Common myeloid progenitor, CD34-positive (primary cell): Measurements from ENCODE around the gene FAS.

ENCODE experiments used
- CTCF ChIA-PET: fragments of 350-600 bp; sonication (Branson Sonifier 250); formaldehyde crosslinking; loops from one replicate; lab custom pipeline; 2021; ENCODE audit warnings: antibody characterized with exemption; lab: Charles Lee
- POLR2A ChIA-PET: fragments of 350-600 bp; sonication (Branson Sonifier 250); formaldehyde crosslinking; loops from one replicate; lab custom pipeline; 2021; ENCODE audit warnings: antibody characterized with exemption; lab: Charles Lee
- DNase-seq, 3 donors: peaks; one replicate each; pipeline versions ENCODE4 v3.0.0 to v3.0.0-alpha.2; 2013
- H3K27ac ChIP-seq, 2 experiments: 1 replicate in 1 of 2; 2 replicates in 1 of 2; pipeline ENCODE4 v1.7.0; 2013; ENCODE audit warnings: inconsistent platforms in 2 of 2, low read length in 2 of 2, mild to moderate bottlenecking in 2 of 2, low read depth in 1 of 2, moderate library complexity in 1 of 2; ENCODE audit not compliant: severe bottlenecking in 2 of 2, insufficient read depth in 1 of 2, poor library complexity in 1 of 2
- H3K27me3 ChIP-seq, 5 experiments: replicated peaks in 2 of 5; 1 replicate in 3 of 5; 2 replicates in 2 of 5; pipeline versions ENCODE4 v1.6.1 to v1.7.0; 2013; ENCODE audit warnings: low read length in 4 of 5, mild to moderate bottlenecking in 2 of 5, moderate library complexity in 2 of 5, inconsistent platforms in 1 of 5; ENCODE audit not compliant: insufficient read depth in 5 of 5, control insufficient read depth in 4 of 5
- H3K36me3 ChIP-seq, 4 experiments: 1 replicate in 2 of 4; 2 replicates in 2 of 4; pipeline versions ENCODE4 v1.6.1 to v1.7.0; 2013; ENCODE audit warnings: low read length in 3 of 4, control low read depth in 1 of 4, mild to moderate bottlenecking in 1 of 4; ENCODE audit not compliant: control insufficient read depth in 4 of 4, insufficient read depth in 4 of 4
- H3K4me1 ChIP-seq, 4 experiments: 1 replicate in 3 of 4; 2 replicates in 1 of 4; pipeline versions ENCODE4 v1.6.1 to v1.7.1; 2013; ENCODE audit warnings: low read length in 3 of 4, mild to moderate bottlenecking in 3 of 4, control low read depth in 1 of 4, inconsistent platforms in 1 of 4, moderate library complexity in 1 of 4; ENCODE audit not compliant: control insufficient read depth in 4 of 4, insufficient read depth in 4 of 4; ENCODE audit errors: control extremely low read depth in 1 of 4
- H3K4me3 ChIP-seq, 7 experiments: 1 replicate in 4 of 7; 2 replicates in 3 of 7; pipeline versions ENCODE4 v1.5.1 to v1.7.0; 2013; ENCODE audit warnings: mild to moderate bottlenecking in 7 of 7, low read length in 6 of 7, moderate library complexity in 6 of 7, inconsistent platforms in 2 of 7, low read depth in 2 of 7, control low read depth in 1 of 7; ENCODE audit not compliant: insufficient read depth in 4 of 7, control insufficient read depth in 1 of 7; ENCODE audit errors: extremely low read depth in 1 of 7
- H3K9me3 ChIP-seq, 5 experiments: 1 replicate in 4 of 5; 2 replicates in 1 of 5; pipeline versions ENCODE4 v1.6.1 to v1.7.1; 2013; ENCODE audit warnings: low read length in 4 of 5, mild to moderate bottlenecking in 2 of 5, inconsistent platforms in 1 of 5, low read depth in 1 of 5, moderate library complexity in 1 of 5; ENCODE audit not compliant: control insufficient read depth in 4 of 5, insufficient read depth in 2 of 5; ENCODE audit errors: control extremely low read depth in 1 of 5
- WGBS: methylation state at CpG from one replicate; pipeline ENCODE4 v1.1.5; 2013; ENCODE audit not compliant: insufficient coverage; 5-methylcytosine and 5-hydroxymethylcytosine counted together

Gene FAS

GRCh38 chr10:88958721-88959120 is 31.9 kb upstream of the FAS start:
- ChIA-PET POLR2A (no interaction called here), CTCF (interaction anchor here (1.2 to 1.5 kb wide), 2 partner anchors 15 to 25 kb away, joined by 3 to 4 read pairs; no protein-coding TSS in a partner anchor)
- 96% methylated on average over 4 of the region's 6 CpGs for WGBS
- Histone ChIP-seq H3K4me3 (no peak overlapping the region), H3K4me1 (peaks cover 0 to 13% (median 4%) of the 10 kb centered on the region in 4 experiments), H3K27me3 (no peaks in the 10 kb centered on the region), H3K36me3 (no peaks in the 10 kb centered on the region), H3K9me3 (peaks cover 0 to 1% (median 0%) of the 10 kb centered on the region in 5 experiments), H3K27ac (no peak overlapping the region)
- DNase-seq: no peak

GRCh38 chr10:88960802-88961201 is 29.8 kb upstream of the FAS start:
- ChIA-PET CTCF (interaction anchor here (1.0 kb wide), 1 partner anchor 29 kb away, joined by 4 read pairs; the partner anchor contains the start of gene FAS), POLR2A (no interaction called here)
- Histone ChIP-seq H3K4me3 (no peak overlapping the region), H3K9me3 (peaks cover 0 to 1% (median 0%) of the 10 kb centered on the region in 5 experiments), H3K36me3 (no peaks in the 10 kb centered on the region), H3K27ac (no peak overlapping the region), H3K27me3 (no peaks in the 10 kb centered on the region), H3K4me1 (peaks cover 0 to 14% (median 11%) of the 10 kb centered on the region in 4 experiments)
- DNase-seq: no peak
- WGBS: no CpG with 5 or more reads among the region's 1 CpG

GRCh38 chr10:88961266-88961665 is 29.3 kb upstream of the FAS start:
- Histone ChIP-seq H3K9me3 (peaks cover 0 to 1% (median 0%) of the 10 kb centered on the region in 5 experiments), H3K27me3 (no peaks in the 10 kb centered on the region), H3K4me1 (peaks cover 0 to 14% (median 11%) of the 10 kb centered on the region in 4 experiments), H3K36me3 (no peaks in the 10 kb centered on the region), H3K4me3 (no peak overlapping the region), H3K27ac (no peak overlapping the region)
- CTCF ChIA-PET: no interaction called here
- no peak for DNase-seq
- POLR2A ChIA-PET: no interaction called here

GRCh38 chr10:88962336-88962735 is 28.3 kb upstream of the FAS start:
- no peaks in the 10 kb centered on the region for H3K27me3 ChIP-seq
- peak in 2 of 3 donors; percentile 33 to 55 for DNase-seq
- no peaks in the 10 kb centered on the region for H3K9me3 ChIP-seq
- H3K4me1 ChIP-seq: peaks cover 0 to 14% (median 11%) of the 10 kb centered on the region in 4 experiments
- no peak overlapping the region for H3K4me3 ChIP-seq
- ChIA-PET CTCF (interaction anchor here (0.9 to 1.2 kb wide), 2 partner anchors 25 to 29 kb away, joined by 3 to 5 read pairs; no protein-coding TSS in a partner anchor), POLR2A (no interaction called here)
- no CpG with 5 or more reads among the region's 2 CpGs for WGBS
- no peaks in the 10 kb centered on the region for H3K36me3 ChIP-seq
- no peak overlapping the region for H3K27ac ChIP-seq

GRCh38 chr10:88963318-88963717 is 27.3 kb upstream of the FAS start:
- Histone ChIP-seq H3K9me3 (no peaks in the 10 kb centered on the region), H3K27me3 (no peaks in the 10 kb centered on the region), H3K4me1 (peaks cover 0 to 14% (median 11%) of the 10 kb centered on the region in 4 experiments), H3K27ac (no peak overlapping the region), H3K4me3 (no peak overlapping the region), H3K36me3 (no peaks in the 10 kb centered on the region)
- DNase-seq: no peak
- POLR2A ChIA-PET: no interaction called here
- CTCF ChIA-PET: no interaction called here
- 100% methylated on average over 1 of the region's 2 CpGs for WGBS

GRCh38 chr10:88964360-88964759 is 26.2 kb upstream of the FAS start:
- Histone ChIP-seq H3K9me3 (no peaks in the 10 kb centered on the region), H3K36me3 (no peaks in the 10 kb centered on the region), H3K4me1 (peaks cover 0 to 14% (median 11%) of the 10 kb centered on the region in 4 experiments), H3K27ac (no peak overlapping the region), H3K4me3 (no peak overlapping the region), H3K27me3 (no peaks in the 10 kb centered on the region)
- WGBS: 86% methylated on average over 1 of the region's 1 CpG
- POLR2A ChIA-PET: interaction anchor here (0.9 kb wide), 1 partner anchor 25 kb away, joined by 4 read pairs; no protein-coding TSS in a partner anchor
- no peak for DNase-seq
- CTCF ChIA-PET: interaction anchor here (0.9 to 1.7 kb wide), 3 partner anchors 23 to 31 kb away, joined by 3 to 8 read pairs (median 3); no protein-coding TSS in a partner anchor

GRCh38 chr10:88964869-88965415 is 25.7 kb upstream of the FAS start:
- POLR2A ChIA-PET: interaction anchor here (0.9 kb wide), 1 partner anchor 25 kb away, joined by 4 read pairs; no protein-coding TSS in a partner anchor
- no peak overlapping the region for H3K27ac ChIP-seq
- no peak overlapping the region for H3K4me3 ChIP-seq
- CTCF ChIA-PET: interaction anchor here (0.9 to 1.7 kb wide), 3 partner anchors 22 to 31 kb away, joined by 3 to 8 read pairs (median 3); no protein-coding TSS in a partner anchor
- WGBS: 37% methylated on average over 3 of the region's 3 CpGs
- H3K9me3 ChIP-seq: no peaks in the 10 kb centered on the region
- peaks cover 0 to 14% (median 11%) of the 10 kb centered on the region in 4 experiments for H3K4me1 ChIP-seq
- H3K36me3 ChIP-seq: no peaks in the 10 kb centered on the region
- H3K27me3 ChIP-seq: no peaks in the 10 kb centered on the region
- no peak for DNase-seq
